Lower leg skin (tissue), 3 donors: ENCODE data around the gene PTPRQ.

Experiments
- POLR2A ChIP-seq, 2 donors: fragments of 450-650 bp; IDR thresholded peaks; one replicate each; pipeline ENCODE4 v1.6.1; 2016 to 2017; ENCODE audit warnings: antibody characterized with exemption in 2 of 2, mild to moderate bottlenecking in 1 of 2, moderate library complexity in 1 of 2
- TF ChIP-seq, protein P1 (sequence below), 3 donors: fragments of 450-650 bp; IDR thresholded peaks; one replicate each; pipeline ENCODE4 v1.5.1; 2016; ENCODE audit warnings: antibody characterized with exemption in 3 of 3, mild to moderate bottlenecking in 3 of 3, moderate library complexity in 2 of 3

DNA sequence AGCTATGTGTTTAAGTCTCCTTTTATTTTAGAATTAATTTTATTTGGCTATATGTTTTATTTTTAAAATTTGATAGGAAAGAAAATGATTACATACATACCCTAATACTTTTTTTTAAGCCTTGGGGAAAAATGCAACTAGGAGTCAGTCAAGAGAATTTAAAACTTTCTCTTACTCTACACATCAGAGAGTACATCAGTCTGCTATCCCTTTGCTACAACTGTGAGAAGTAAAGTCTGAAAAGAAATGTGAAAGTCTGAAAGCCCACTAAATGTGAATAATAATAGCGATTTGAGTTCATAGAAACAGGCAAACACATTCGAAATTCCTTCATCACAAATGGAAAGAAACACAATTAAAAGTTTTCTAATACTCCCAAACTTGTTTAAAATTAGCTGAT, 95.0 kb downstream of the PTPRQ start:
- TF ChIP-seq, protein P1, sequence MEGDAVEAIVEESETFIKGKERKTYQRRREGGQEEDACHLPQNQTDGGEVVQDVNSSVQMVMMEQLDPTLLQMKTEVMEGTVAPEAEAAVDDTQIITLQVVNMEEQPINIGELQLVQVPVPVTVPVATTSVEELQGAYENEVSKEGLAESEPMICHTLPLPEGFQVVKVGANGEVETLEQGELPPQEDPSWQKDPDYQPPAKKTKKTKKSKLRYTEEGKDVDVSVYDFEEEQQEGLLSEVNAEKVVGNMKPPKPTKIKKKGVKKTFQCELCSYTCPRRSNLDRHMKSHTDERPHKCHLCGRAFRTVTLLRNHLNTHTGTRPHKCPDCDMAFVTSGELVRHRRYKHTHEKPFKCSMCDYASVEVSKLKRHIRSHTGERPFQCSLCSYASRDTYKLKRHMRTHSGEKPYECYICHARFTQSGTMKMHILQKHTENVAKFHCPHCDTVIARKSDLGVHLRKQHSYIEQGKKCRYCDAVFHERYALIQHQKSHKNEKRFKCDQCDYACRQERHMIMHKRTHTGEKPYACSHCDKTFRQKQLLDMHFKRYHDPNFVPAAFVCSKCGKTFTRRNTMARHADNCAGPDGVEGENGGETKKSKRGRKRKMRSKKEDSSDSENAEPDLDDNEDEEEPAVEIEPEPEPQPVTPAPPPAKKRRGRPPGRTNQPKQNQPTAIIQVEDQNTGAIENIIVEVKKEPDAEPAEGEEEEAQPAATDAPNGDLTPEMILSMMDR (IDR thresholded peaks at IDR 0.05) = no peak
- no peak for TF ChIP-seq POLR2A (IDR thresholded peaks at IDR 0.05)
